HuH-7.5 (cell line): ENCODE measurements around the gene PRAMEF17.
"Not testable (repeated sequence)": the region's sequence is repeated elsewhere in the genome, so short reads cannot be mapped to it uniquely, and the experiment has no call there.

Source experiments
- DNase-seq: peaks from one replicate; pipeline ENCODE4 v3.0.0; 2011; ENCODE audit warnings: low spot score

PRAMEF17 gene

GRCh38 chr1:13389332-13389731 is at the start of gene PRAMEF17:
Gene PRAMEF17 (plus strand): TSS chr1:13389632. CDS start chr1:13389658, 26 bp downstream.
- not testable (repeated sequence) for DNase-seq

- not testable (repeated sequence) for DNase-seq
These were observed 46.9 kb upstream of the PRAMEF17 start for GRCh38 chr1:13342496-13342895.

GRCh38 chr1:13347034-13347433 is 42.4 kb upstream of the PRAMEF17 start, which contains the start of gene PRAMEF14:
Gene PRAMEF14 (minus strand): TSS chr1:13347134. CDS start chr1:13345314, 1,820 bp downstream.
- DNase-seq: not testable (repeated sequence)

GRCh38 chr1:13353476-13353875 is 36.0 kb upstream of the PRAMEF17 start:
- not testable (repeated sequence) for DNase-seq

GRCh38 chr1:13354475-13354874 is 35.0 kb upstream of the PRAMEF17 start:
- DNase-seq: not testable (repeated sequence)

- DNase-seq: not testable (repeated sequence)
These were observed 32.7 kb upstream of the PRAMEF17 start for GRCh38 chr1:13356774-13357173.

GRCh38 chr1:13362364-13362763 is 27.1 kb upstream of the PRAMEF17 start:
- not testable (repeated sequence) for DNase-seq

- not testable (repeated sequence) for DNase-seq
These were observed 24.5 kb upstream of the PRAMEF17 start for GRCh38 chr1:13364928-13365327.

GRCh38 chr1:13366536-13366935 is 22.9 kb upstream of the PRAMEF17 start:
- not testable (repeated sequence) for DNase-seq

- DNase-seq: not testable (repeated sequence)
These were observed 20.9 kb upstream of the PRAMEF17 start for GRCh38 chr1:13368544-13368943.

GRCh38 chr1:13378983-13379382 is 10.4 kb upstream of the PRAMEF17 start:
- not testable (repeated sequence) for DNase-seq

GRCh38 chr1:13380380-13380779 is 9.1 kb upstream of the PRAMEF17 start:
- DNase-seq: not testable (repeated sequence)

GRCh38 chr1:13393004-13393403 is 3.6 kb downstream of the PRAMEF17 start:
- DNase-seq: not testable (repeated sequence)

- DNase-seq: not testable (repeated sequence)
These were observed 5.3 kb downstream of the PRAMEF17 start for GRCh38 chr1:13394761-13395160.

GRCh38 chr1:13395311-13395710 is 5.9 kb downstream of the PRAMEF17 start:
- DNase-seq: not testable (repeated sequence)

- no peak for DNase-seq
These were observed 18.4 kb downstream of the PRAMEF17 start for GRCh38 chr1:13407811-13408210.

- DNase-seq: not testable (repeated sequence)
These were observed 20.7 kb downstream of the PRAMEF17 start, which contains the start of gene PRAMEF20 for GRCh38 chr1:13410150-13410549. Gene PRAMEF20 (plus strand): TSS chr1:13410450. CDS start chr1:13416355, 5,905 bp downstream.

- no peak for DNase-seq
These were observed 41.1 kb downstream of the PRAMEF17 start for GRCh38 chr1:13430495-13430894.

- DNase-seq: no peak
These were observed 42.8 kb downstream of the PRAMEF17 start for GRCh38 chr1:13432251-13432650.

GRCh38 chr1:13433694-13434358 is 44.4 kb downstream of the PRAMEF17 start:
- DNase-seq: not testable (repeated sequence)

GRCh38 chr1:13435458-13435857 is 46.0 kb downstream of the PRAMEF17 start:
- no peak for DNase-seq

GRCh38 chr1:13439104-13439783 is 49.8 kb downstream of the PRAMEF17 start:
- DNase-seq: not testable (repeated sequence)
